ENCODE results near the gene RBM15. TPM values are rescaled to one million over a fixed set of nuclear protein-coding genes. Genes with fewer than 3 reads are reported as not detected.
A peak's percentile ranks its signal among the peaks of the same experiment; 100 is the strongest.

RBM15 gene
- total and polyA plus RNA-seq, 2 of the 13 experiments (the other 11 are each of a cell fraction or from before 2014, with no cell fraction given) = 13.5 to 36.4 TPM

DNA sequence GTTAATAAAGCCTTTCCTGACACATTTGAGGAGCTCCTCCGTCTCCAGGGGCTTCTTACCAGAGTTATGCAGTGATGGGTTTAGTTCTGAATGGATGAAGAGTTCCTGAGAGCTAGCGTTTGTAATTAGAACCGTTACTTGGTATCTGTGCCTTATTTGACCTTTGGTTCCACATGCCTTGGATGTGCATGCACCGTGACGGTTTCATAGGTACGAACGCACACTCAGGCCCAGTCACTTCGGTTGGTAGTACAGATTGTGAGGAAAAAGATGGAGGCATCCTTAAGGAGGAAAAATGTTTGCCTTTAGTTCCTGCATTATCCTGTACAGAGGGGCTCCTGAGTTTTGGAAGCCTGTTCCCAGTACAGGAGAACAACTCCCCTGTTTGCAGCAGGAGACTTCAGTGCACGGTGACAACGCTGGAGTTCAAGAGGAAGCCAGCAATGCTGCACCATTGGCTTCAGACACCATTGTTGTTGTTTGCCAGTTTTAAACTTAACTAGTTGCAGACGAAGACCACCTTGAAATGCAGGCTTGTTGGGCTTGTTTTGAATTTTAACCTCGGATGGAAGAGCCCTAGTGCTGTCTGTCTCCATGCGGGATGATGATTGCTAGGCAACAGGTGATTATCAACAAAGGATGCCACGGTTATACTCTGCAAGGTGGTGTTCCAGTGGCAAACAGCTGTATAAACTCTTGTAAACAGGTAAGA lies 8.2 kb downstream of the RBM15 start (continued):
- TF ChIP-seq, protein P1, sequence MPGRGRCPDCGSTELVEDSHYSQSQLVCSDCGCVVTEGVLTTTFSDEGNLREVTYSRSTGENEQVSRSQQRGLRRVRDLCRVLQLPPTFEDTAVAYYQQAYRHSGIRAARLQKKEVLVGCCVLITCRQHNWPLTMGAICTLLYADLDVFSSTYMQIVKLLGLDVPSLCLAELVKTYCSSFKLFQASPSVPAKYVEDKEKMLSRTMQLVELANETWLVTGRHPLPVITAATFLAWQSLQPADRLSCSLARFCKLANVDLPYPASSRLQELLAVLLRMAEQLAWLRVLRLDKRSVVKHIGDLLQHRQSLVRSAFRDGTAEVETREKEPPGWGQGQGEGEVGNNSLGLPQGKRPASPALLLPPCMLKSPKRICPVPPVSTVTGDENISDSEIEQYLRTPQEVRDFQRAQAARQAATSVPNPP (CRISPR knock-in tag; IDR thresholded peaks at IDR 0.05) = no peak
- TF ChIP-seq JUND (CRISPR knock-in tag; IDR thresholded peaks at IDR 0.05) = no peak
- no peak for TF ChIP-seq NFIB (CRISPR knock-in tag; IDR thresholded peaks at IDR 0.05; ENCODE audit: borderline replicate concordance)
- TF ChIP-seq RBFOX2 (IDR thresholded peaks at IDR 0.05; ENCODE audit: low read depth, low read length) = 0 out of 2 replicates have a peak, but pooled peaks have one; percentile 31

DNA sequence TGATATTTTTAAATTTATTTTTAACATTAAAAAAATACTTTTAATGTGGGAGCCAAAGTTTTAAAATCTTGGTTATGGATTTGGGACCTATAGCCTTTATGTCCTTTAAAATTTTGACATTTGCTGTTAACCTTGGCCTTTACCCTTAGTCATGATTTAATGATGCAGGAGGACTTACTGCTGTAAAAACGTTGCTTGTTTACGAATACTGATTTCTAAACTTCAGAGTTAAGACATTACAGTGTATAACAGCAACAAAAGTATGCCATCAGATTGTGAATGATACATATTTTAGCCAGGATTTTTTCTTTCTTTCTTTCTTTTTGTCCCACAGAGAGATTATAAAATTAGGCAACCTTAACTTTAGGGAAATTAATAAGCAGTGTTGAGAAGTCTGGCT lies 8.9 kb downstream of the RBM15 start:
- WGBS (ENCODE audit: low lambda C conversion rate) = 58% methylated on average over 2 of the region's 2 CpGs
- H3K4me2 ChIP-seq (ENCODE audit: low read depth, low read length) = peak overlapping the region; percentile 38
- peaks cover 82% of the 10 kb centered on the region for H3K4me1 ChIP-seq (ENCODE audit: insufficient read depth, low read length)
- H3K9ac ChIP-seq (ENCODE audit: insufficient read depth, low read depth, low read length) = no peak overlapping the region
- CTCF ChIA-PET (ENCODE audit: low intra/inter-chr PET ratio, low total read pairs) = no interaction called here
- peaks cover 32% of the 10 kb centered on the region for H4K20me1 ChIP-seq (ENCODE audit: insufficient read depth, low read length)
- no peaks in the 10 kb centered on the region for H3K9me3 ChIP-seq (ENCODE audit: low read length)
- H3K4me3 ChIP-seq (replicated peaks in 1 of 3; ENCODE audit: insufficient read depth in 1 of 3, low read depth in 2 of 3, low read length in 3 of 3) = peak overlapping the region in 1 of 3 experiments; percentile 27; a peak in 2 of 6 replicates
- POLR2A ChIA-PET = interaction anchor here (4.6 kb wide), 1 partner anchor 9 kb away, joined by 29 read pairs; the partner anchor contains the start of gene RBM15
- no peaks in the 10 kb centered on the region for H3K27me3 ChIP-seq (ENCODE audit: control insufficient read depth in 1 of 2, insufficient read depth in 2 of 2, low read length in 2 of 2)
- H3K27ac ChIP-seq (ENCODE audit: extremely low read length, insufficient read depth, low read length) = peak overlapping the region; percentile 12
- ATAC-seq (no peak), FAIRE-seq (no peak), DNase-seq (ENCODE audit: low spot score) (no peak)
- H3K79me2 ChIP-seq (ENCODE audit: insufficient read depth, low read length) = peaks cover 95% of the 10 kb centered on the region
- no TSS peak for BruUV-seq (replicated peaks)
- in situ Hi-C loops (cut with HindIII; ENCODE audit: extremely low pct_ligation_motif_present, low pct_unique_long_range_greater_than_20kb) = no loop called here
- peaks cover 2 to 20% of the 10 kb centered on the region in 2 experiments; a peak in 3 of 5 replicates for H3K36me3 ChIP-seq (replicated peaks in 1 of 2; ENCODE audit: control insufficient read depth in 1 of 2, insufficient read depth in 2 of 2, low read length in 2 of 2)
- no peak overlapping the region for H2AFZ ChIP-seq (ENCODE audit: low read length)
- intact Hi-C loops (cut with micrococcal nuclease; ENCODE audit: unreplicated experiment) = no loop called here
- TF ChIP-seq ZNF382 (CRISPR knock-in tag; IDR thresholded peaks at IDR 0.05; ENCODE audit: borderline replicate concordance) = no peak
- no peak for TF ChIP-seq GFI1 (CRISPR knock-in tag; IDR thresholded peaks at IDR 0.05; ENCODE audit: borderline replicate concordance)
- TF ChIP-seq ZNF121 (CRISPR knock-in tag; IDR thresholded peaks at IDR 0.05) = no peak
- TF ChIP-seq ZNF468 (CRISPR knock-in tag; IDR thresholded peaks at IDR 0.05) = no peak
- TF ChIP-seq AGO2 (optimal IDR thresholded peaks at IDR 0.05; ENCODE audit: low read depth, low read length) = peak; percentile 6
- TF ChIP-seq ZNF768 (CRISPR knock-in tag; IDR thresholded peaks at IDR 0.05) = no peak
- TF ChIP-seq, protein P2, sequence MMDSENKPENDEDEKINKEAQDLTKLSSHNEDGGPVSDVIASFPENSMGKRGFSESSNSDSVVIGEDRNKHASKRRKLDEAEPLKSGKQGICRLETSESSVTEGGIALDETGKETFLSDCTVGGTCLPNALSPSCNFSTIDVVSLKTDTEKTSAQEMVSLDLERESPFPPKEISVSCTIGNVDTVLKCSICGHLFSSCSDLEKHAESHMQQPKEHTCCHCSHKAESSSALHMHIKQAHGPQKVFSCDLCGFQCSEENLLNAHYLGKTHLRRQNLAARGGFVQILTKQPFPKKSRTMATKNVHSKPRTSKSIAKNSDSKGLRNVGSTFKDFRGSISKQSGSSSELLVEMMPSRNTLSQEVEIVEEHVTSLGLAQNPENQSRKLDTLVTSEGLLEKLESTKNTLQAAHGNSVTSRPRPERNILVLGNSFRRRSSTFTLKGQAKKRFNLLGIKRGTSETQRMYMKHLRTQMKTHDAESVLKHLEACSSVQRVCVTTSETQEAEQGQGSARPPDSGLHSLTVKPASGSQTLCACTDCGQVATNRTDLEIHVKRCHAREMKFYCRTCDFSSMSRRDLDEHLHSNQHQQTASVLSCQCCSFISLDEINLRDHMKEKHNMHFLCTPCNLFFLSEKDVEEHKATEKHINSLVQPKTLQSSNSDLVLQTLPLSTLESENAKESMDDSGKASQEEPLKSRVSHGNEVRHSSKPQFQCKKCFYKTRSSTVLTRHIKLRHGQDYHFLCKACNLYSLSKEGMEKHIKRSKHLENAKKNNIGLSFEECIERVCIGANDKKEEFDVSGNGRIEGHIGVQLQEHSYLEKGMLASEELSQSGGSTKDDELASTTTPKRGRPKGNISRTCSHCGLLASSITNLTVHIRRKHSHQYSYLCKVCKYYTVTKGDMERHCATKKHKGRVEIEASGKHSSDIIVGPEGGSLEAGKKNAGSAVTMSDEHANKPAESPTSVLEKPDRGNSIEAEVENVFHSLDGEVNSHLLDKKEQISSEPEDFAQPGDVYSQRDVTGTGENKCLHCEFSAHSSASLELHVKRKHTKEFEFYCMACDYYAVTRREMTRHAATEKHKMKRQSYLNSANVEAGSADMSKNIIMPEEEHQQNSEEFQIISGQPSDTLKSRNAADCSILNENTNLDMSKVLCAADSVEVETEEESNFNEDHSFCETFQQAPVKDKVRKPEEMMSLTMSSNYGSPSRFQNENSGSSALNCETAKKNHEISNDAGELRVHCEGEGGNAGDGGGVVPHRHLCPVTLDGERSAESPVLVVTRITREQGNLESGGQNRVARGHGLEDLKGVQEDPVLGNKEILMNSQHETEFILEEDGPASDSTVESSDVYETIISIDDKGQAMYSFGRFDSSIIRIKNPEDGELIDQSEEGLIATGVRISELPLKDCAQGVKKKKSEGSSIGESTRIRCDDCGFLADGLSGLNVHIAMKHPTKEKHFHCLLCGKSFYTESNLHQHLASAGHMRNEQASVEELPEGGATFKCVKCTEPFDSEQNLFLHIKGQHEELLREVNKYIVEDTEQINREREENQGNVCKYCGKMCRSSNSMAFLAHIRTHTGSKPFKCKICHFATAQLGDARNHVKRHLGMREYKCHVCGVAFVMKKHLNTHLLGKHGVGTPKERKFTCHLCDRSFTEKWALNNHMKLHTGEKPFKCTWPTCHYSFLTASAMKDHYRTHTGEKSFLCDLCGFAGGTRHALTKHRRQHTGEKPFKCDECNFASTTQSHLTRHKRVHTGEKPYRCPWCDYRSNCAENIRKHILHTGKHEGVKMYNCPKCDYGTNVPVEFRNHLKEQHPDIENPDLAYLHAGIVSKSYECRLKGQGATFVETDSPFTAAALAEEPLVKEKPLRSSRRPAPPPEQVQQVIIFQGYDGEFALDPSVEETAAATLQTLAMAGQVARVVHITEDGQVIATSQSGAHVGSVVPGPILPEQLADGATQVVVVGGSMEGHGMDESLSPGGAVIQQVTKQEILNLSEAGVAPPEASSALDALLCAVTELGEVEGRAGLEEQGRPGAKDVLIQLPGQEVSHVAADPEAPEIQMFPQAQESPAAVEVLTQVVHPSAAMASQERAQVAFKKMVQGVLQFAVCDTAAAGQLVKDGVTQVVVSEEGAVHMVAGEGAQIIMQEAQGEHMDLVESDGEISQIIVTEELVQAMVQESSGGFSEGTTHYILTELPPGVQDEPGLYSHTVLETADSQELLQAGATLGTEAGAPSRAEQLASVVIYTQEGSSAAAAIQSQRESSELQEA (CRISPR knock-in tag; IDR thresholded peaks at IDR 0.05; ENCODE audit: not compliant biosample characterization) = no peak
- TF ChIP-seq, protein P3, sequence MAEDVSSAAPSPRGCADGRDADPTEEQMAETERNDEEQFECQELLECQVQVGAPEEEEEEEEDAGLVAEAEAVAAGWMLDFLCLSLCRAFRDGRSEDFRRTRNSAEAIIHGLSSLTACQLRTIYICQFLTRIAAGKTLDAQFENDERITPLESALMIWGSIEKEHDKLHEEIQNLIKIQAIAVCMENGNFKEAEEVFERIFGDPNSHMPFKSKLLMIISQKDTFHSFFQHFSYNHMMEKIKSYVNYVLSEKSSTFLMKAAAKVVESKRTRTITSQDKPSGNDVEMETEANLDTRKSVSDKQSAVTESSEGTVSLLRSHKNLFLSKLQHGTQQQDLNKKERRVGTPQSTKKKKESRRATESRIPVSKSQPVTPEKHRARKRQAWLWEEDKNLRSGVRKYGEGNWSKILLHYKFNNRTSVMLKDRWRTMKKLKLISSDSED (CRISPR knock-in tag; IDR thresholded peaks at IDR 0.05) = no peak

Data from HepG2 (cell line).